NOMO-1 (cell line): ENCODE data around the gene CTSL.
"Not testable (repeated sequence)": the region's sequence is repeated elsewhere in the genome, so short reads cannot be mapped to it uniquely, and the experiment has no call there.

Experiments
- DNase-seq, 2 experiments: peaks; one replicate each; lab custom pipeline; 2025; ENCODE audit not compliant: unreplicated experiment in 2 of 2; lab: John Stamatoyannopoulos, UW

The CTSL gene

GRCh38 chr9:87751423-87751822 is 25.5 kb downstream of the CTSL start:
- DNase-seq = no peak

- no peak for DNase-seq
Measured at GRCh38 chr9:87751868-87752267, 25.9 kb downstream of the CTSL start.

DNA sequence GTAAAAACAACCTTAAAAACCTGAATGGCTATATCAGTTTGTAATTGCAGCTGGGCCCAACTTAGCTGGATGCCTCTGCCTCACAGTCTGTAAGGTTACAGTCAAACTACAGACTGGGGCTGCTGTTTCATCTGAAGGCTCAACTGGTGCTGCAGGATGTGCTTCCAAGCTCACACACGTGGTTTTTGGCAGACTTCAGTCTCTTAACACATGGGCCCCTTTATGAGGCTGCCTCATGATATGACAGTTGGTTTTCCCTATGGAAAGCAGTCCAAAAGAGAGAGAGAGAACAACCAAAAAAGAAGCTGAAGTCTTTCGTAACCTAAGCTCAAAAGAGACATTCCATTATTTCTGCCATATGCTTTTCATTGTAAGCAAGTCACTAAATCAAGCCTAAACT is 27.4 kb downstream of the CTSL start:
- no peak for DNase-seq

DNA sequence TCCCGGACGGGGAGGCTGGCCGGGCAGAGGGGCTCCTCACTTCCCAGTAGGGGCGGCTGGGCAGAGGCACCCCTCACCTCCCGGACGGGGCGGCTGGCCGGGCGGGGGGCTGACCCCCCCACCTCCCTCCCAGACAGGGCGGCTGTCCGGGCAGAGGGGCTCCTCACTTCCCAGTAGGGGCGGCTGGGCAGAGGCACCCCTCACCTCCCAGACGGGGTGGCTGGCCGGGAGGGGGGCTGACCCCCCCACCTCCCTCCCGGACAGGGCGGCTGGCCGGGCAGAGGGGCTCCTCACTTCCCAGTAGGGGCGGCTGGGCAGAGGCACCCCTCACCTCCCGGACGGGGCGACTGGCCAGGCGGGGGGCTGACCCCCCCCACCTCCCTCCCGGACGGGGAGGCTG is 32.4 kb downstream of the CTSL start:
- not testable (repeated sequence) for DNase-seq

- not testable (repeated sequence) for DNase-seq
Measured at GRCh38 chr9:87759980-87760379, 34.1 kb downstream of the CTSL start.

- no peak for DNase-seq
Measured at GRCh38 chr9:87760529-87760928, 34.6 kb downstream of the CTSL start.

GRCh38 chr9:87763286-87763685 is 37.4 kb downstream of the CTSL start:
- no peak for DNase-seq

DNA sequence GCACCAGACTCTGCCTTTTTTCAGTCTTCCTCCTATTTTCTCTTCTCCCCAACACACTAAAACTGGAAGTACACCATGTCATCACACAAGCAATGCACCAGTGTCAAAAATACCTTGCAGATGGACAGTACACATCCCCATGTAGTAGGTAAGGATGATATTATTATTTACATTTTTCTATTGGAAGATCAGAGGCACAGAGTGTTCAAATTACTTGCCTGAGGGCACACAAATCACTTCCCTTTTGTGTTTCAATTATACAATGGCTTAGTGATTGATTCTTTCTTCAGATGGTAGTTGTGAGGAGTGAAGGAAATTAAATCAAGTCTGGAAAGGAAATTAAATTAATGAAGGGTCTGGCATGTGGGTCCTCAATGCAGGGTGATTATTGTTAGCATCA is 39.6 kb downstream of the CTSL start:
- DNase-seq = no peak

DNA sequence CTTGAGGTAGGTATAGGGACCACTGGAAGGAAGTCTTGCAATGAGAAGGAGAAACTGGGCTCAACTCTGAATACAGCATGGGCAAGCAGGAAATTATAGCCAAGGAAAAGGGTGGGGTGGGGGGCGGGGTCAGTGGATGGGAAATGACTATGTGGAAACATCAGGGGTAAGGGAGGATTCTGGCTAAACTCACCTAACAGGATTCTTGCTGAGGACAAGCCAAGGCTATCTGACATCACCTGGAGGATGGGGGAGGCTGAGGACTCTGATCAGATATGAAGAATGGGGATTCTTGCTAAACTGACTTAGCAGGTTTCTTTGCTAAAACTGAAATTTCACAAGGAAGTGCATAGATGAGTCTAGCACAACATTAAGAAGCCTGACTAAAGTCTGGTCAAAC is 40.8 kb downstream of the CTSL start:
- DNase-seq = no peak

GRCh38 chr9:87770616-87771315 is 44.8 kb downstream of the CTSL start:
- no peak for DNase-seq

GRCh38 chr9:87771316-87772006 is 45.5 kb downstream of the CTSL start:
- no peak for DNase-seq

- no peak for DNase-seq
Measured at GRCh38 chr9:87776481-87777379, 50.8 kb downstream of the CTSL start.

- DNase-seq = no peak
Measured at GRCh38 chr9:87778996-87779395, 53.1 kb downstream of the CTSL start.
